Activated T-helper 9 cell treated with anti-CD3 and anti-CD28 coated beads, Interleukin-2, amount 50 U/mL, for 16 hours (primary cell): ENCODE data around the gene SEMA4B.
"Not testable (repeated sequence)": the region's sequence is repeated elsewhere in the genome, so short reads cannot be mapped to it uniquely, and the experiment has no call there.

Experiments used
- DNase-seq: peaks from one replicate; pipeline ENCODE4 v3.0.0-alpha.2; 2020; ENCODE audit warnings: low read depth

Gene SEMA4B

DNA sequence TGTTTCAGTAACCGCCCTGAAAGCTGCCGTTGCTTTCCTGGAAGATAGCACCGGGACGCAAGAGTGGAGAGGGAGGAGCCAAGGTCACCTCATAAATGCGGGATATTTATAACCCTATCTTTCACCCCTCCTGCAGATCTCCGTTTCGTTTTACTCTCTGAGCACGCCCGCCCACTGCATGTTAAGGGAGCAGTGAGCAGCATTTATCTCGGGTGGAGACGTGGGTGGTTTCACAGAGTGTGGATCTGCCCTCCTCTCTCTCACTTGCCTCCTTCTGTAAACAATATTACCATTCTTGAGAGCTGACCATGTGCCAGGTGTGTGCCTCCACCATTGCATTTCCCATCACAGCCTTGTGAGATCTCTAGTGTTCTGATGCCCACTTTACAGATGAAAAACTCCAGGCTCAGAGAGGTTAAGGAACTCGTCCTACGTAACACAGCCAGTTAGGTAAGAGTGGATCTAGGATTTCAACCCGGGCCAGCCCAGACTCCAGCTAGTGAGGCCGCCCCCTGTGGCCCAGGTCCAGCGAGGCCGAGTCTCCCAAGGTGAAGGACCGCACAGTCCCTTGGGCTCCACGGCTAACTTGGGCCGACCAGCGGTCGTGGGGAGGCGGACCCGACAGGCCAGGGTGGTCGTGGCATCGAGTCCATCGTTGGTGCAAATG lies 16.9 kb upstream of the SEMA4B start:
- DNase-seq = no peak

DNA sequence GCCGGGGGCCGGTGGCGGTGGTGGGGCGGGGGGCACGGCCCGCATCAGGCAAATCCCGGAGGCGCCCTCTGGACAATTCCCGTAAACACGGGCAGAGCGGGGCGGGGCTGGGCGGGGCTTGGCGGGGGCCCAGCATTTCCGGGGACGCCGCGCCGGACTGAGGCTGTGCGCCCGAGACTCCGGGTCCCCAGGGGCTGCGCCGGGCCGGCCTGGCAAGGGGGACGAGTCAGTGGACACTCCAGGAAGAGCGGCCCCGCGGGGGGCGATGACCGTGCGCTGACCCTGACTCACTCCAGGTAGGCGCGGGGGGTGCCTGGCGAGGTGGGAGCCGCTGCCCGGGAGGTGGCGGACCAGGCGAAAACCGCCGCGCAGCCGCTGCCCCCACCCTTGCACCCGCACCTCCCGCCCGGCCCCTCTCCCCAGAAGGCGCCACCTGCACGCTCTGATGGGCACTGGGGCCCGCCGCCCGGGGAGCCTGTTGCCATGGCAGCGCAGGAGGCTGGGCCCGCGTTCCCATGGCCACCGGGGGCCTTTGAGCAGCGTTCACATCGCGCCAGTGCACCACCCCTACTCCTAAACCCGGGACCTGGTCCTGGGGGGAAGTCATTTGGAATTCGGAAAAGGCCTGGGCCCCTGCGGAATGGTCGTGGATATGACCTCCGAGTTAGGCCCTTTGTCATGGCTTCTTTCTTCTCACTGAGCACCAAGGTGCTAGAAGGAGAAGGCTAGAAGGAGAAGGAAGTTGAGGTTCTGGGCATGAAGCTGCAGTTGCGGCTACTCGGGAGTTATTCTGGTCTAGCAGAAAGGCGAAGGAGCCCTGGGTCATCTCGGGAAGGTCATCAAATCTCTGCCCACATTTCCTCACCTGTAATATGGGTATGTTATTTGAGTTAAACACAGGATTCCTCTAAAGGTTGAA lies 16.1 kb upstream of the SEMA4B start:
- peak; percentile 36 for DNase-seq

DNA sequence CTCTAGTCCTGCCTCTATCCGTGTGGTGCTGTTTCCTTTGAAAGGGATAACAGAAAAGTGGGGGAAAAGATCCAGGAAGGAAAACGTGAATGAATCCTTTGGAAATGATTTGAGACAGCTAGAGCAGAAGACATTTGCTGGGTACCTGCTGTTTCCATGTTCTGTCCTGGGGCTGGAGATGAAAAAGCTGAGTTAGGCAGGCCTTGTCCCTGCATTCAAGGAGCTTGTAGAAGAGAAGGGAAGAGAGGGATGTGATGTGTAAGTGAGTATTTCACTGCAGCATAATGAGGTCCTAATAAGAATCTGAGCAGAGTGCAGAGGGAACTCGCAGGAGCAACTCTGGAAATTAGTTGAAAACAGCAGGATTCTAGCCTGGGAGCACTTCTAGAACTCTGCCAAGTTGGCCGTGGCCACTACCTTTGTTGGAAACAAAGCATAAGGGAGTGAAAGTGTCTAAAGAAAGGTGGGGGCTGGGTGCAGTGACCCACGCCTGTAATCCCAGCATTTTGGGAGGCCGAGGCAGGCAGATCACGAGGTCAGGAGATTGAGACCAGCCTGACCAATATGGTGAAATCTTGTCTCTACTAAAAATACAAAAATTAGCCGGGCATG lies 13.8 kb upstream of the SEMA4B start:
- DNase-seq = no peak

DNA sequence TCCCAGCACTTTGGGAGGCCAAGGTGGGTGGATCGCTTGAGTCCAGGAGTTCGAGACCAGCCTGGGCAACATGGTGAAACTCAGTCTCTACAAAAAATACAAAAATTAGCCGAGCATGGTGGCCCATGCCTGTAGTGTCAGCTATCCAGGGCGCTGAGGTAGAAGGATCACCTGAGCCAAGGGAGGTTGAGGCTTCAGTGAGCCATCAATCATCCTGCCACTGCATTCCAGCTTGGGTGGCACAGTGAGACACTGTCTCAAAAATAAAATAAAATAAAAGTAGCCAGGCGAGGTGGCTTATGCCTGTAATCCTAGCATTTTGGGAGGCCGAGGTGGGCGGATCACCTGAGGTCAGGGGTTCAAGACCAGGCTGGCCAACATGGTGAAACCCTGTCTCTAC lies 13.1 kb upstream of the SEMA4B start:
- not testable (repeated sequence) for DNase-seq

DNA sequence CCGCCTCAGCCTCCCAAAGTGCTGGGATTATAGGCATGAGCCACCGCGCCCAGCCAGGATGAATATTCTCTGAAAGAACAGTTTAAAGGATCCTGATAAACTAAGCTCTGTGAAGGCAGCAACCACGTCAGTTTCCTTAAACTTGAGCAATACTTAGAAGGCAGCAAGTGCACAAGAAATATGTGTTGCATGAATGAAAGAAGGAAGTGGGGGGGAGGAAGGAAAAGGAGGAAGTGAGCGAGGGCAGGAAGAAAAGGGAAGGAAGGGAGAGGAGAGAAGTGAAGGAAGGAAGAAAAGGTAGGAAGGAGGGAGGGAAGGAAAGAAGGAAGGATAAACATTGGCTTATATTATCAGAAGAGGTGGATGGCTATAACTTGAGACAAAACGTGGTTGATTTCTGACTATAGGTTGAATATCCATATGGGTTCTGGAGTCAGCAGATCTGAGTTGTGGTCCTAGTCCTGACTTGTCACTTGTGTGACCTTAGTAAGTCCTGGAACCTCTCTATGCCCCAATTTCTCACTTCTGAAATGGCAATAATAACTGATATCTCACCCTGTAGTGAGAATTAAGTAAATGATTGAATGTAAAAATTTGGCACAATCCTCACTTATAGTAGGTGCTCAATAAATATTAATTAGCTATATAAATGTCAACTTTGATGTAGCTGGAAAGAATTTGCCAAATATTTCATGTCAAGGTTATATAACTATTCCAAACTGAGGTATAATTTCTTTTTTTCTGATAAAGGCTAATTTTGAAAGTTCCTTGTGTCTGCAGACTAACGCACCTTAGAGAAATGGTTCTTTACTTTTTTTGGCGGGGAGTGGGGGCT lies 12.0 kb upstream of the SEMA4B start:
- DNase-seq = no peak

DNA sequence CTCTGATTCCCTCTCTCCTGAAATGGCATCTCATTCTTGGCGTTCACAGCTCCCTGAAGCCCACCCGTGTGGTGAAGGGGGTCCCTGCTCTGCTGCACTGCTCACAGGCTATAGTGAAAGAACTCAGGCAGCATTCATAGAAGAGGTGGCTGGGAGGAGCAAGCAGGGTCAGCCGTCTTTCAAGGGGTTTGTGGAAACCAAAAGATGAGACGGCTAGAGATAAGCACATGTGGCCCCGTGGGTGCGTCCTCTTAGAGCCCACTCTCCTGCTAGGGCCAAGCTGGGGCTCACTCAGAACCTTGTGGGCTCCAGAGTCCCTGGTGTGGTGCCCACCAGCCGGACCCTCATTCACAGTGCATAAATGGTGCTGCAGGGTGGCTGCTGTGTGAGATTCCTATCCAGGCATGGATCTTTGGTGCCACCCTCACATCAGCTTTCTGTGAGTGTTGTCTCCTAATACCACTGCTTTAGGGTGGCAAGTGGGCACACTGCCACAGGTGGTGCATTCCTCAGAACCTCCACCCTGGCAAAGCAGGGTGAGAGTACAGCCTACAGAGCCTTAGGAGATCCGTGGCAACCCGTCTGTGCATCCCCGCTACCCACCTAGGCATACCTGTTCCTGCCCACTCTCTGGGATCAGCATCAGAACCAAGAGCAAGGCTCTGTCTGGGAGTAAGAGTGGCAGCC lies 11.2 kb upstream of the SEMA4B start:
- no peak for DNase-seq

DNA sequence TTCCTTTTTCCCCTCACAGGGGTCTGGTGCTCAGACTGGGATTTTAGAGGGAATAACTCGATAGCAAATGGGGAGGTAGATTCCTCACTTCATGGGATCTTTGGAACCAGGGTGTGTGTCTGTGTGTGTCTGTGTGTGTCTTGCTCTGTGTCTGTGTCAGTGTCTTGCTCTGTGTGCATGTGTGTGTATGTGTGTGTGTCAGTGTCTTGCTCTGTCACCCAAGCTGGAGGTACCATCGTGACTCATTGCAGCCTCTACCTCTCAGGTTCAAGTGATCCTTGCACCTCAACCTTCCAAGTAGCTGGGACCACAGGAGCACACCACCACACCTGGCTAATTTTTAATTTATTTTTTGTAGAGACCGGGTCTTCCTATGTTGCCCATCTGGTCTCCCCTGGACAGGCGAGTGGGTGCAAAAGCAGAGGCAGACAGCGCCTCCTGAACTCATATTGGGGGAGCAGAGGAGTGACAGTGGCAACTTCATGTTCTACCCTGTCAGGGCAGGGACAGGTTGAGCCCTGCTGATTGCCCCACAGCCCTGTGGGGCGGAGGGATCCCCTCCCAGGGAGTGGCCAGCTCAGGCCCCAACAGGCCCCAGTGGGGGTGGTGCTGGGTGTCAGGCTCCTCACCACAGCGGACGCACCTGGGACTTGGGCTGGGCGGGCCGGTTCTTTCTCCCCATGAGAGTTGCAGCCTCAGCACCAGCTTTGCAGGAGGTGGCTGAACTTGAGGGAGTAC lies 10.4 kb upstream of the SEMA4B start:
- DNase-seq = no peak

DNA sequence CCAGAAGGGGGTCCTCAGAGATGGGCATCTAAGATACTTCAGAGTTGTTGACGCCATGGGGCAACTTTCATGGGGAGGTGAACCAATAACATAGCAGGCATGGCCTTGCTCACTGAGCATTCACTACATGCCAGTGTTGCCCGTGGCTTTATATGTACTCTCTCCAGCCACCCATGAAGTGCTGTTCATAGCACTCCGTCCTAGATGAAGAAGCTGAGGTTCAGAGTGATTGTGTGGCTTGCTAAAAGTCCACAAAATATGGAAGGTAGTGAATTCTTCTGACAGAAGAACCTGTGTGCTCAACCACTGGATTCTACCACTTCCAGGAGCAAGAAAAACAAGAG lies 9.8 kb upstream of the SEMA4B start:
- DNase-seq = no peak

DNA sequence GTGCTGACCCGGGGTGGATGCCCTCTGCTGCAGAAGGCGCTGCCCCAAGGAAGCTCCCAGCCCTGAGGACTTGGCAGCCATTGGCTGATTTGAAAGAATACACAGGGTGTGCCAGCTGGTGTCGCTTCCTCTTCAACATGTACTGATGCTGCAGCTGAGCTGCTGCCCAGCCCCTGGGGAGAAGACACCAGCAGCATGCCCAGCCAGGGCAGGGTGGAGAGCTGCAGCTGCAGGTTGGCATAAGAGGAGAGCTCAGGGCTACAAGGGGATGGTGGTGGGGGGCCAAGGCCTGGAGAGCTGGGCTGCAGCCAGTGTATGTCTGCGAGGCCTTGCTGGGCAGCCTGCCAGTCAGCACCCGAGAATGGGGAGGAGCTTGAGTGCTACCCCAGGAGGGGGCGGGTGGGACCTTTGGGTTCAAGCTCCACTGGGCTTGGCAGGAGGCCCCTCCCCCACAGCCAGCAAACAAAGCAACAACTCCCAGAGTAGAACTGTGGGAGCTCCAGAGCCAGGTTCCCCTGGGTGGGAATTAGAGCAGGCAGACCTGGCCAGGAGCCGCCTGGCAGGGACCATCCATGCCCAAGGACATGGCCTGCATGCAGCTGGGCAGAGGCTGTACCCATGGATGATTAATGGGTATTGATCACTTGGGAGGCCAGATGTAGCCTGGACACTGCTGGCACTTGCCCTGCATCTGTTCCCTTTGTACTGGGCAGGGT lies 9.2 kb upstream of the SEMA4B start:
- DNase-seq = no peak

DNA sequence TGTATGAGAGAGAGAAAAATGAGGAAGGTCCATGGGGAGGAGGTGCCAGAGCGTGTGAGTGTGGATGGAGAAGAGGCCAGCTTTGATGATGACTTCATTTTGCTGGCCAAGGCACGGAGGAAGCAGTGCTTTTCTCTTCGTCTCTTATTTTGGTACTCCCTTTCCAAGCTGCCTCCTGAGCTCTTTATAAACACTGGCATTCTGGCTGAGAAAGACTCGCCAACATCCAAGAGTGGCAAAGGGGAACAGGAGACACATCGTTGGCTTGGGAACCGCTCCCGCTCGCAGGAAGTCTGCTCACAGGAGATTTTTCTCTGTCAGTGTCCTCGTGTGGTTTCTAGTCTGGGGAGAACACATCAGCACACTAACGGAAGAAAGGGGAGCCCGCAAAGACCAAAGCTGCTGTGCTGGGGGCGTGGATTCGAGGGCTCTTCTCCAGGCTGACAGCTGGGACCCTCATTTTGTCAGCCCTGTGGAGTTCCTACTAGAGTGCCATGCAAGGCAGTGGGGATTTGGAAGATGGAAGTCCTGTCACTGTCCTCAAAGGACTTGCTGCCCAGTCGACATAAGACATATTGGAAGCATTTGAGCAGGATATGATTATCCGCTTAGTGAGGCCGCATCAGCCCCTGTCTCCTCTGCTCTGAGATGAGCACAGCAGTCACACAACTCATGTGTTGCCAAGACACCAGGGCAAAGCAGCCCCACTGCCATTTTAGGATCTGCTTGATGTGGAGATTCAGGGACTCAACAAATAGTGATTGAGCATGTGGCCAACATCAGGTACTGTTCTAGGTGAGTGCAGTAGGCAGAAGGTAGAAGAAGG lies 8.0 kb upstream of the SEMA4B start:
- DNase-seq = no peak

DNA sequence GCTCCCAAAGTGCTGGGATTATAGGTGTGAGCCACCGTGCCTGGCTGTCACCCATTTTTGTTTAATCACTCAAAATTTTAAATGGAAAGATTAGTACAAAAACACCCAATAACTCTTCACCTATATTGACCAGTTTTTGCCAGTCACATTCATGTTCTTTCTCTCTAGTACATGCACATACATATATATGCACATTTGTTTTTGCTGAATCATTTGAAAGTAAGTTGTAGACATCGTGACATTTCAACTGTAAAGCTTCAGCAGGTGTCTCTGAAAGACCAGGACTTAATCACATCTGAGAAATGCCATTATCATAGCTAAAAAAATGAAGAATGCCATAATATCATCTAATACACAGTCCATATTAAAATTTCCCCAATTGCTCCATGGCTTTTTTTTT lies 6.5 kb upstream of the SEMA4B start:
- DNase-seq = no peak

DNA sequence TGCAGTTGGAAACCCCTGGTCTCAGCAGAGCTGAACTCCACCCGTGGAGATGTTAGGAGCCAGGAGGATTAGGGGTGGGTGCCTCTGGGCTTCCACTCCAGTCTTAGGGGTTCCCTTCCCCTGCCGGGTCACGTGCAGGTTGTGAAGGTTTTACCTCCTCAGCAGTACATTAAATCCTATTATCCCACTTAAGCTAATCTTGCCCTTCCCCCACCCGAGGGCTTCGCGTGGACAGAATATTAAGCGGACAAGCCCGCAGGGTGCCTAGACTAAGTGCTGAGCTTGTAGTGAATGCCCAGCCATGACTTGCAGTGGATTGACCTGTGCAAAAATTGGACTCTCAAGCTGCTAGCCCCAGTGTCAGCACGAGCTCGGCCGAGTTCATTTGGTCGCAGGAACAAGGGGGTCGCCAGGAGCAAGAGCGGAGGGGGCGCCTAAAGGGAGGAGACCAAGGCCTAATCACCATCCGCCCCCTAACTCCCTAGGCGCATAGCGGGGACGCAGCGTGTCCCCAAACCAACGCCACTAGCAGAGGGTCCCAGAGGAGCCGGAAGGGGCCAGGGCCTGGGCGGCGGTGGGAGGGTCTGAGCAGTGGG lies 498 bp upstream of the SEMA4B start:
- DNase-seq = no peak

DNA sequence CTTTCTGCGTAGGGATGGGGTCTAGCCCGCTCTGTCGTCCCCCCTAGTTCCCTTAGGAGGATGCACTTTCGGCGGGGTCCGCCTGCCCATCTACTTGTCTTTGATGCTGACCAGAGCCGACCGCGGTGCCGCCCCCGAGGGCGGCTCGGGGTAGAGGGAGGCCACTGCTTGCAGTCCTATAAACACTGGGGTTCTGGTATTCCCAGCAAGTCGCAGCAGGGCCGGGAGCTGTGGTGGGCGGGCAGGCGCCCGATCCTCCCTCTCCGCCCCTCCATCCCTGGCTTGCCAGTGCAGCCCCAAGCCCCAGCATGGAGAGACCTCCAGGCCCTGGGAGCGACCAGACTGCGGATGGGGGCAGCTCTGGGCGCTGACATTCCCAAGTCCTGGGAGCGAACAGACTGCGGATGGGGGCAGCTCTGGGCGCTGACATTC lies 830 bp downstream of the SEMA4B start:
- DNase-seq = no peak

DNA sequence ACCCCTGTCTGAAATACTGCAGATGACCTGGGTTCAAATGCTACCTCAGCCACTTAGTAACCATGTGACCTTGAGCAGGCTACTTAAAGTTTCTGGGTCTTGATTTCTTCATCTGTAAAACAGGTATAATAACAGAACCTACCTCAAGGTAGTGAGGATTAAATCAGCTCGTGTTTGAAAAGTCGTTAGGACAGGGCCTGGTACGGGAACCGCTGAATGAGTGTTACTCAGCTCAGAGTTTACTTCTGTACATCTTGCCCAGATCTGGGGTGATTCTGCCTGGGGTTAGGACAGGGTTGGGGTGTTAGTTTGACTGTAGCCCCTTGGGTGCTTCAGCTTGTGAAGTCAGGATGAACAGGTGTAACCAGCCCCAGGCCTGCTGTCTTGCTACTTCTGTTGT lies 1.8 kb downstream of the SEMA4B start:
- no peak for DNase-seq

DNA sequence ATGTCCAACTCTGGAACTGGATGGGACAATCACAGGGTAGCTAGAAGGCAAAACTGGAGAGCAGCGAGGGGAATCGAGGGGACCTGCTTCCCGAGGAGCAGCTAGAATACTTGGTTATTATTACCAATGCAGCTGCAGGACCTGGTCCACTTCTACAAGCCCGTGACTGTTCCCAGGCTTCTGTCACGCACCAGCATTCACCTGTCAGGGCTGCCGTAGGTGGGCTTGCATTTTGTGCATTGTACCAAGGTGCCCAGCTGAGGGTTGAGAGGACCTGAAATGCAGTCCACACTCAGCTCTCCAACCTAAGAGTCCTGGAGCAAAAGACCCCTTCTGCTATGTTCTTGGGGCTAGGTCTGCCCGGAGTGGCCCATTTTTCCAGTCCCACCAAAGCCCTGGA lies 2.3 kb downstream of the SEMA4B start:
- no peak for DNase-seq

DNA sequence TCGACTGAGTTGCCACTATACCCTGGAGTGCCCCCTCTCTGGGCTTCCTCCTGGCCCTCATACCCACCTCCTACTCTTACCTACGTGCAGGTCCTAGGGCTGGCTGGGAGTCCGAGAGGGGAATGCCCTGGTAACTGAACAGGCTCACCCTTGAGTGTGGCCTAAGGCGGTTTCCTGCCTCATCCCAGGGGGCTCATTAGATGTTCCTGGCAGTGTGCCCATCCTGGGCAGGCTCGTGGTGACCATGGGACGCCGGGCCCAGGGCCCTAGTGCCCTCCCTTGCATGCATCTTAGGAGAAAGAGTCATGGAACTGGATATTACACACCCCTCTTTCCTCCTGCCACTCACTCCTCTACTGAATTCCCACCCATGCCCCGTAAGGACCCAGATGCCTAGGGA lies 2.8 kb downstream of the SEMA4B start:
- no peak for DNase-seq

DNA sequence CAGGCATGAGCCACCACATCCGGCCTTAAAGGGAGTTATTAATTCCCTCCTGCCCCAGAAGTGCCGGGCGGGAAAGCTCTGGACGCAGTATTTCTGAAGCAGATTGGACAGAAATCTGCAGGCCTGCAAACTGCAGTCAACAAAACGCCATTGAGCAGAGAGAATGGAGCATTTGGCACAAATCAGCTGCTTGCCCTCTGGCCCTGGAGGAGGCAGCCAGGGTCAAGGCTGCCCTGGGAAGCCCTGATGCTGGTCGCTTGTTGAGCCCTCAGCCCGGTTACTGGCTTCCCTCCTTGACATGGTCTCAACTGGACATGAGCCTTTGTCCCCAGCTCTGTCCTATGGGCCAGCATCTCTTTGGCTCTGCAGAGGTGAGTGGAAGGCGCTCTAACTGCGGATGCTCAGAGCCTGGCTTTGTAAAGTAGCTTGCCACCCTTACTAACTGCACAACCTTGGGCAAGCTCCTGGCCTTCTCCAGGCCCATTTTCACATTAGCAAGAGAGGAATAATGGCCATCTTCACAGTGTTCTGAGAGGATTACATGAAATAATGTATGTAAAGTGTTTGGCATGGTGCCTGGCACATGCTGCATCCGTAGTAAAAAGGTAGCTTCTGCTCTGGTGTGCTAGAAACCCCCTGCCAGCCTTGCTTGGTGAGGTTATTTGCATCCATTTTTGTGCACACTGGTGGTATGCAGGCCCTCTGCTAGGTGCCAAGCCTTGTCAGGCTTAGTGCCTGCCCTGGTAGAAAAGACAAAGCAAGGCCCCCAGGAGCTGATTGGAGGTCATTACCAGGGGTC lies 4.1 kb downstream of the SEMA4B start:
- no peak for DNase-seq

DNA sequence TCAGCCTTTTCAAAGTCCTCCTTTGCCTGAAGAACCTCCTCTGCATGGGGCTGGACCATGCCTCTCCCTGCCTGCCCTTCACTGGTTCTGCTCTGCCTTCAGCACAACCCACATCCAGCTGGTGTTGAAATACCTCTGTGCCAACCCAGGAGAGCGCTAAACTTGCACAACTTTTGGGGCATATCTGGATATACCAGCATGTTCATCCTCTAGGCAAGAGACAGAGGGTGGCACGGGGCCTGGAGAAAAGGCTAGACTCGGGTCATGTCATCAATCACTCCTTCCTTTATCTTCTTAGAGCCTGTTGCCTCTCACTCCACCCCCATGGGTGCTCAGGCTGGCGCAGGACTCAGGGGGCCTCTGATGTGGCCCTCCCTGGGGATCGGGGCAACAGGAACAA lies 4.8 kb downstream of the SEMA4B start:
- no peak for DNase-seq
